T-helper 17 cell (primary cell): ENCODE data around the gene TMEM170B. TPM values are rescaled to one million over a fixed set of nuclear protein-coding genes. Genes with fewer than 3 reads are reported as not detected.

Experiments
- ATAC-seq: fragments of 150-1000 bp; cut with Tn5 transposase; 2 replicates; pipeline ENCODE4 v1.10.0; 2021; ENCODE audit warnings: mild to moderate bottlenecking, moderate library complexity
- DNase-seq, 3 donors: peaks; one replicate each; pipeline versions ENCODE4 v3.0.0 to v3.0.0-alpha.2; 2020 to 2021
- H3K9me3 ChIP-seq: one replicate; pipeline ENCODE4 v1.7.0; 2013; ENCODE audit warnings: low read length, mild to moderate bottlenecking; ENCODE audit not compliant: control insufficient read depth, poor library complexity, severe bottlenecking
- H3K27ac Mint-ChIP-seq: one replicate; pipeline ENCODE4 v1.8.0; 2022; ENCODE audit warnings: mild to moderate bottlenecking, moderate library complexity, mixed read lengths
- H3K27me3 Mint-ChIP-seq: one replicate; pipeline ENCODE4 v1.8.0; 2022; ENCODE audit warnings: mixed read lengths
- H3K36me3 Mint-ChIP-seq: one replicate; pipeline ENCODE4 v1.8.0; 2022; ENCODE audit warnings: low read depth, mixed read lengths
- H3K4me1 Mint-ChIP-seq: one replicate; pipeline ENCODE4 v1.8.0; 2022; ENCODE audit warnings: mild to moderate bottlenecking, mixed read lengths
- H3K4me3 Mint-ChIP-seq: one replicate; pipeline ENCODE4 v1.8.0; 2022; ENCODE audit warnings: mild to moderate bottlenecking, moderate library complexity, mixed read lengths
- total RNA-seq, 4 donors: library from RNA in 2 of 4; stranded (reverse) in 2 of 4; gene quantifications; one replicate each; pipeline ENCODE4 v1.2.3 and lab custom pipeline; 2022 to 2026

TMEM170B gene
- total RNA-seq, 2 donors from 2014 or later = 1.3 to 1.7 TPM

GRCh38 chr6:11509471-11509870, 28.1 kb upstream of the TMEM170B start:
- no peak overlapping the region for H3K27ac Mint-ChIP-seq
- no peak for DNase-seq
- H3K4me3 Mint-ChIP-seq = no peak overlapping the region
- no peaks in the 10 kb centered on the region for H3K9me3 ChIP-seq
- H3K36me3 Mint-ChIP-seq = peaks cover 2% of the 10 kb centered on the region
- peaks cover 32% of the 10 kb centered on the region for H3K27me3 Mint-ChIP-seq
- ATAC-seq = no peak
- peaks cover 3% of the 10 kb centered on the region for H3K4me1 Mint-ChIP-seq

- Mint-ChIP-seq H3K36me3 (no peaks in the 10 kb centered on the region), H3K27ac (no peak overlapping the region), H3K4me3 (no peak overlapping the region), H3K27me3 (peaks cover 25% of the 10 kb centered on the region), H3K4me1 (no peaks in the 10 kb centered on the region)
- no peak for ATAC-seq
- no peak for DNase-seq
- H3K9me3 ChIP-seq = no peaks in the 10 kb centered on the region
Measured at GRCh38 chr6:11514672-11515071, 22.9 kb upstream of the TMEM170B start.

- peaks cover 24% of the 10 kb centered on the region for H3K27me3 Mint-ChIP-seq
Measured at GRCh38 chr6:11515763-11516162, 21.8 kb upstream of the TMEM170B start.

DNA sequence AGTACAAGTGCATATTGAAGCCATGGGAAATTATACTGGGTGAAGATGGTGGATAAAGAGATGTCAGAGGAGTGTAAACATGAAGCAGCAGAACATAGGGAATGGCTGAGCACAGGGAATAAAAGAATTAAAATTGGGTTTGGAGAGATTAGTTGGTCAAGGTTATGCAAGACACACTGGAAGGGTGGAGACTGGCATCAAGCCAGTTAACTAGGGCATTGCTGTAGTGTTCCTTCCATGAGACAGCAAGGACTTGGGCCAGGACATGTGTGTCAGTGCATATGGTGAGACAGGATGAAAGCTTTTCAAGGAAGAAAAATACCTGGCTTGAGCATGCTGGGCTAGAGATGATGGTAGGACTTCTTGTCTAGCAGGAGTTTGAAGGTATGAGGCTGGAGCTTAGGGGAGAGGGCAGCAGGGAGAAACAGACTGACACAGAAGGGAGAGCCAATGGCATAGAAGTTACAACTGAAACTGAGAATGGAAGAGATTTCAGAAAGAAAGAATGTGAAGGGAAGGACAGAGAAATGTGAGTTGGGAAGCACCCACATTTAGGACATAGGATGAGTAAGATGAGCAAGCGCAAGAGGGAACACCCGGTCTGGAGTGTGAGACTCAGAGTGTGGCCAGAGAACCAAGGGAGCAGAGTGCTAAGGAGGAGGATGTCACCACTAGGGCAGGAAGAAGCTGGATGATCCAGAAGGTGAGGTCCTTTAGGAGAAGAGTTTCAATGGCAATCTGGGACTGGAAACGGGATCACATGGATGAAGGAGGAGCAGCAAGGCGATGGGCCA, 14.5 kb upstream of the TMEM170B start:
- H3K36me3 Mint-ChIP-seq = no peaks in the 10 kb centered on the region
- ATAC-seq (no peak), DNase-seq (no peak)
- no peaks in the 10 kb centered on the region for H3K9me3 ChIP-seq
- no peak overlapping the region for H3K4me3 Mint-ChIP-seq
- no peak overlapping the region for H3K27ac Mint-ChIP-seq
- H3K27me3 Mint-ChIP-seq = peaks cover 10% of the 10 kb centered on the region
- H3K4me1 Mint-ChIP-seq = no peaks in the 10 kb centered on the region

More at GRCh38 chr6:11515763-11516162, 21.8 kb upstream of the TMEM170B start:
- no peaks in the 10 kb centered on the region for H3K9me3 ChIP-seq
- Mint-ChIP-seq H3K36me3 (no peaks in the 10 kb centered on the region), H3K4me3 (no peak overlapping the region), H3K4me1 (no peaks in the 10 kb centered on the region), H3K27ac (no peak overlapping the region)
- ATAC-seq (no peak), DNase-seq (no peak)

DNA sequence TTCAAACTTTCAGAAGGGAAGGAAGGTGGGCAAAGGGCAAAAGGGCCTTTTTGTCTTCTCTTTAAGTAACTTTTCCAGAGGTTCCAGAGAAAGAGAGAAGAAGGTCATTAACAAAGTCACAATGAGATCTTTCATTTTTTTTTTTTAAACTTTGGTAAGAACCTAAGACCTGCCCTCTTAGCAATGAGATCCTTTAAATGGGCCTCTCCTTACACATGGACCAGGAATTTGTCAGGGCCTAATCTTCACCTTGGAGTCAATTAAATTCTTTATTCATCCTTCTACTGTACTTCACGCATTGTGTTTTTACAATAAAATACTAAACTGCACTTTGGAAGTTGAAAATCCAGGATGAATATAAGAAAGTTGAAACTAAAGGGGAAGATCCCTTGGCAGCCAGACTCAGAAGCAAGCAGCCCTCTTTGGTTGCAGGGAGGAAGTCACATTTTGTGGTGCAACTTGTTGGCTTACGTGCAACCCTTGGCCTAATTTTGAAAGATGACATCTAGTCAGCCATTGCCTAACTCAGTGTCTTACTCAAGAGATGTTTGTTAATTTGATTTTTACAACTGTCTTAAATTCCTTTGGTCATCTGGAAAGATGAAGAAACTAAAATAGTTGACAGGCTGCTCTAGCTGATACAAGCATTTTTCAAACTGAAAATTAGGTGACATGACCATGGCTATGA, 11.9 kb upstream of the TMEM170B start:
- DNase-seq (no peak), ATAC-seq (peak; percentile 72)
- H3K27ac Mint-ChIP-seq = peak overlapping the region; percentile 32

DNA sequence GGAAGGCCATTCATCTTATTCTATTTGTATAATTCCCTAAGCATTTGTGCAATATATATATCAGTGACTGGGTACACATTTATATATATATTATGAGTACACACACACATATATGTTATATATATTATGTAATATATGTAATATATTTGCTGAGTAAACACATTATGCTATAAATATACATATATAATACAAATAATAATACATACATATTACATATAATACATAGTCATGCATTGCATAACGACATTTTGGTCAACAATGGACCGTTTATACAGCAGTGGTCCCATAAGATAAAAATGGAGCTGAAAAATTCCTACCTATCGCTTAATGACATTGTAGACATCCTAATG, 11.4 kb upstream of the TMEM170B start:
- no peaks in the 10 kb centered on the region for H3K9me3 ChIP-seq
- peaks cover 18% of the 10 kb centered on the region for H3K27me3 Mint-ChIP-seq
- no peaks in the 10 kb centered on the region for H3K4me1 Mint-ChIP-seq
- DNase-seq (no peak), ATAC-seq (no peak)
- no peak overlapping the region for H3K4me3 Mint-ChIP-seq
- H3K27ac Mint-ChIP-seq = no peak overlapping the region
- peaks cover 3% of the 10 kb centered on the region for H3K36me3 Mint-ChIP-seq

More for the DNA sequence above, 11.9 kb upstream of the TMEM170B start:
- H3K4me1 Mint-ChIP-seq = no peaks in the 10 kb centered on the region
- no peak overlapping the region for H3K4me3 Mint-ChIP-seq
- H3K36me3 Mint-ChIP-seq = peaks cover 3% of the 10 kb centered on the region
- no peaks in the 10 kb centered on the region for H3K9me3 ChIP-seq
- peaks cover 23% of the 10 kb centered on the region for H3K27me3 Mint-ChIP-seq

DNA sequence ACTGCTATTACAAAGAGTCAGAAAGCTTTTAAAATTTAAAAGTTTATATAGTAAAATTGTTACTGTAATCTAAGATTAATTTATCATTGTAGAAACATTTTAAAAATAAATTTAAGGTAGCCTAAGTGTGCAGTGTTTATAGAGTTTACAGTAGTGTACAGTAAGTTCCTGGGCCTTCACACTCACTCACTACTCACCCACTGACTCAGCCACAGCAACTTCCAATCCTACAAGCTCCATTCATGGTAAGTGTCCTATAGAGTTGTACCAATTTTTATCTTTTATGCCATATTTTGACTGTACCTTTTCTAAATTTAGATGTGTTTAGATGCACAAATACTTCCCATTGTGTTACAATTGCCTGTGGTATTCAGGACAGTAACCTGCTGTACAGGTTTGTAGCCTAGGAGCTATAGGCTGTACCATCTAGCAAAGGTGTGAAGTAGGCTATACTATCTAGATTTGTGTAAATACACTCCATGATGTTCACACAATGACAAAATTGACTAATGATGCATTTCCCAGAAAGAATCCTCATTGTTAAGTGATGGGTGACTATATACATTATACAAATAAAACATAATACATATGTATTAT, 10.2 kb upstream of the TMEM170B start:
- H3K4me3 Mint-ChIP-seq = no peak overlapping the region
- ATAC-seq (no peak), DNase-seq (no peak)
- H3K27me3 Mint-ChIP-seq = peaks cover 15% of the 10 kb centered on the region
- peaks cover 3% of the 10 kb centered on the region for H3K36me3 Mint-ChIP-seq
- no peaks in the 10 kb centered on the region for H3K4me1 Mint-ChIP-seq
- no peaks in the 10 kb centered on the region for H3K9me3 ChIP-seq
- H3K27ac Mint-ChIP-seq = no peak overlapping the region

- no peaks in the 10 kb centered on the region for H3K4me1 Mint-ChIP-seq
- H3K4me3 Mint-ChIP-seq = no peak overlapping the region
- DNase-seq (no peak), ATAC-seq (no peak)
- H3K27me3 Mint-ChIP-seq = peaks cover 15% of the 10 kb centered on the region
- H3K9me3 ChIP-seq = no peaks in the 10 kb centered on the region
- peaks cover 3% of the 10 kb centered on the region for H3K36me3 Mint-ChIP-seq
- H3K27ac Mint-ChIP-seq = no peak overlapping the region
Measured at GRCh38 chr6:11528996-11529395, 8.6 kb upstream of the TMEM170B start.

DNA sequence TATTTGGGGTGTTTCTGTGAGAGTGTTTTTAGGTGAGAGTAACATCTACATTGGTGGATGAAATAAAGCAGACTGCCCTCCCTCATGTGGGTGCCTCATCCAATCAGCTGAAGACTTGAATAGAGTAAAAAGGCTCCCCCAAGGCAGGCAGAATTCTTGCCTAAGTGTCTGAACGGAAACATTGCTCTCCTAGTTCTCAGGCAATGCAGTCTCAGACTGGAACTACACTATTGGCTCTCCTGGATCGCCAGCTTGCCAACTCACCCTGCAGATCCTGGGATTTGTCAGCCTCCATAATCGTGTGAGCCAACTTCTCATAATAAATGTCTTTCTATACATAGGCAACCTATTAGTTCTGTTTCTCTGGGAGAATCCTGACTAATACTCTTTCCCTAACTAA, 5.5 kb upstream of the TMEM170B start:
- peaks cover 5% of the 10 kb centered on the region for H3K4me1 Mint-ChIP-seq
- ATAC-seq (no peak), DNase-seq (no peak)
- peaks cover 3% of the 10 kb centered on the region for H3K36me3 Mint-ChIP-seq
- no peaks in the 10 kb centered on the region for H3K9me3 ChIP-seq
- H3K27me3 Mint-ChIP-seq = peaks cover 22% of the 10 kb centered on the region
- H3K4me3 Mint-ChIP-seq = no peak overlapping the region
- no peak overlapping the region for H3K27ac Mint-ChIP-seq

DNA sequence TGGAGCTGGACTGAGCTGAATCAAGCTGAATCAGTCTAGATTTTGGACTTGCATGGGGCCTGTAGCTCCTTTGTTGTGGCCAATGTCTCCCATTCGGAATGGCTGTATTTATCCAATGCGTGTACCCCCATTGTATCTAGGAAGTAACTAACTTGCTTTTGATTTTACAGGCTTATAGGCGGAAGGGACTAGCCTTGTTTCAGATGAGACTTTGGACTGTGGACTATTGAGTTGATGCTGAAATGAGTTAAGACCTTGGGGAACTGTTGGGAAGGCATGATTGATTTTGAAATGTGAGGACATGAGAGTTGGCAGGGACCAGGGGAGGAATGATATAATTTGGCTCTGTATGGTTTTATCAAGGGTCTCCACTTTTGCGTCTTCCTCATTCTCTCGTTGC, 3.0 kb upstream of the TMEM170B start:
- Mint-ChIP-seq H3K4me1 (peaks cover 5% of the 10 kb centered on the region), H3K36me3 (no peaks in the 10 kb centered on the region), H3K27me3 (peaks cover 7% of the 10 kb centered on the region), H3K4me3 (no peak overlapping the region), H3K27ac (no peak overlapping the region)
- no peak for ATAC-seq
- H3K9me3 ChIP-seq = no peaks in the 10 kb centered on the region
- no peak for DNase-seq

DNA sequence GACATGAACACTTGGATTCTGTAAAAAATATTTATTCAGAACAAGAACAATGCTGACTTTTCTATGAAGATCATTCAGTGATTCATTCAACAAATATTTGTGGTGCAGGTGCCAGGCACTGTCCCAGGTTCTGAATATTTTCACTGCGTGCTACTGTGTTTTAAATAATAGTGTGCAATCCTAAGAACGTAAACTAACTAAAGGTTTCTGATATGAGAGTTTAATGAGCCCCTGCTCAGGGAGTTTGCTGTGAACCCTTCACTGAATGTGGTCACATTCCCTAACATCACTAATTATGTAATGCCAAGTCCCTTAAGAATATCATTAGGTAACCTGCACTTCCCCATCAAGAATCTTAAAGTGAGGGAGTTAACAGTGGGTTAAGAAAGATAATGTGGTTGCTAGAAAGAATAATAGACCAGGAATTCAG, 1.7 kb upstream of the TMEM170B start:
- DNase-seq = no peak

GRCh38 chr6:11536795-11537194, 754 bp upstream of the TMEM170B start:
- H3K27me3 Mint-ChIP-seq = peaks cover 7% of the 10 kb centered on the region
- H3K9me3 ChIP-seq = no peaks in the 10 kb centered on the region
- no peaks in the 10 kb centered on the region for H3K36me3 Mint-ChIP-seq
- H3K4me3 Mint-ChIP-seq = peak overlapping the region; percentile 89
- peaks cover 5% of the 10 kb centered on the region for H3K4me1 Mint-ChIP-seq
- H3K27ac Mint-ChIP-seq = peak overlapping the region; percentile 72
- no peak for DNase-seq
- ATAC-seq = no peak

More for the DNA sequence above, 1.7 kb upstream of the TMEM170B start:
- H3K4me1 Mint-ChIP-seq = peaks cover 5% of the 10 kb centered on the region
- H3K36me3 Mint-ChIP-seq = no peaks in the 10 kb centered on the region
- no peaks in the 10 kb centered on the region for H3K9me3 ChIP-seq
- no peak for ATAC-seq
- H3K27ac Mint-ChIP-seq = no peak overlapping the region
- peak overlapping the region; percentile 5 for H3K4me3 Mint-ChIP-seq
- peaks cover 7% of the 10 kb centered on the region for H3K27me3 Mint-ChIP-seq

- ATAC-seq (peak; percentile 8), DNase-seq (peak; percentile 9 to 20 (median 10))
- Mint-ChIP-seq H3K36me3 (no peaks in the 10 kb centered on the region), H3K4me1 (peaks cover 7% of the 10 kb centered on the region), H3K27me3 (peaks cover 7% of the 10 kb centered on the region), H3K4me3 (peak overlapping the region; percentile 90), H3K27ac (peak overlapping the region; percentile 81)
- no peaks in the 10 kb centered on the region for H3K9me3 ChIP-seq
Measured at GRCh38 chr6:11538052-11538818, 686 bp downstream of the TMEM170B start.
